ENCODE data around the gene ADAMTSL3.
"Not testable (repeated sequence)": the region's sequence is repeated elsewhere in the genome, so short reads cannot be mapped to it uniquely, and the experiment has no call there.

ADAMTSL3 gene

GRCh38 chr15:83753872-83754493 is 100.1 kb downstream of the ADAMTSL3 start:
- DNase-seq = no peak

- DNase-seq = not testable (repeated sequence)
Observed at GRCh38 chr15:83757291-83757690, 103.4 kb downstream of the ADAMTSL3 start.

GRCh38 chr15:83762367-83762766 is 108.4 kb downstream of the ADAMTSL3 start:
- no peak for DNase-seq

GRCh38 chr15:83764201-83764838 is 110.4 kb downstream of the ADAMTSL3 start:
- DNase-seq = no peak

GRCh38 chr15:83766339-83766738 is 112.4 kb downstream of the ADAMTSL3 start:
- no peak for DNase-seq

- DNase-seq = no peak
Observed at GRCh38 chr15:83767741-83768140, 113.8 kb downstream of the ADAMTSL3 start.

- DNase-seq = no peak
Observed at GRCh38 chr15:83769411-83769999, 115.6 kb downstream of the ADAMTSL3 start.

GRCh38 chr15:83775738-83776137 is 121.8 kb downstream of the ADAMTSL3 start:
- DNase-seq = no peak

GRCh38 chr15:83776986-83777385 is 123.1 kb downstream of the ADAMTSL3 start:
- no peak for DNase-seq

GRCh38 chr15:83783227-83783626 is 129.3 kb downstream of the ADAMTSL3 start:
- no peak for DNase-seq

GRCh38 chr15:83784975-83785374 is 131.1 kb downstream of the ADAMTSL3 start:
- peak; percentile 82 for DNase-seq

- DNase-seq = no peak
Observed at GRCh38 chr15:83786336-83786735, 132.4 kb downstream of the ADAMTSL3 start.

GRCh38 chr15:83793069-83793468 is 139.1 kb downstream of the ADAMTSL3 start:
- DNase-seq = no peak

GRCh38 chr15:83794209-83794608 is 140.3 kb downstream of the ADAMTSL3 start:
- DNase-seq = no peak

- DNase-seq = no peak
Observed at GRCh38 chr15:83809345-83809744, 155.4 kb downstream of the ADAMTSL3 start.

- no peak for DNase-seq
Observed at GRCh38 chr15:83810110-83810509, 156.2 kb downstream of the ADAMTSL3 start.

- DNase-seq = peak; percentile 30
Observed at GRCh38 chr15:83813682-83814081, 159.8 kb downstream of the ADAMTSL3 start.

- no peak for DNase-seq
Observed at GRCh38 chr15:83815506-83815905, 161.6 kb downstream of the ADAMTSL3 start.

GRCh38 chr15:83816124-83816883 is 162.4 kb downstream of the ADAMTSL3 start:
- no peak for DNase-seq

- DNase-seq = no peak
Observed at GRCh38 chr15:83818591-83818990, 164.7 kb downstream of the ADAMTSL3 start.

- no peak for DNase-seq
Observed at GRCh38 chr15:83830381-83830780, 176.5 kb downstream of the ADAMTSL3 start.

GRCh38 chr15:83833569-83833968 is 179.6 kb downstream of the ADAMTSL3 start:
- no peak for DNase-seq

GRCh38 chr15:83835479-83835878 is 181.6 kb downstream of the ADAMTSL3 start:
- no peak for DNase-seq

All from kidney glomerular epithelial cell (primary cell).